Small intestine (tissue), 7 donors: ENCODE results near the gene MAJIN. TPM values are rescaled to one million over a fixed set of nuclear protein-coding genes. Genes with fewer than 3 reads are reported as not detected.
A peak's percentile ranks its signal among the peaks of the same experiment; 100 is the strongest.

Source experiments
- DNase-seq, 2 donors: peaks; one replicate each; pipeline versions ENCODE4 v3.0.0 to v3.0.0-alpha.2; 2013
- FAIRE-seq: peaks from 2 replicates; lab custom pipeline; 2012; peaks lifted over from hg19 to GRCh38; lab: Jason Lieb, UNC
- H3K27ac ChIP-seq, 3 donors: one replicate each; pipeline ENCODE4 v1.5.1; 2013; ENCODE audit warnings: low read length in 2 of 3, mild to moderate bottlenecking in 2 of 3, control low read depth in 1 of 3, inconsistent platforms in 1 of 3, low read depth in 1 of 3, moderate library complexity in 1 of 3
- H3K27me3 ChIP-seq, 3 donors: one replicate each; pipeline ENCODE4 v1.6.1; 2013; ENCODE audit warnings: low read length in 3 of 3, inconsistent platforms in 1 of 3; ENCODE audit not compliant: control insufficient read depth in 3 of 3, insufficient read depth in 3 of 3
- H3K36me3 ChIP-seq, 3 donors: one replicate each; pipeline ENCODE4 v1.6.1; 2013; ENCODE audit warnings: low read length in 3 of 3, inconsistent platforms in 1 of 3, low read depth in 1 of 3, mild to moderate bottlenecking in 1 of 3, moderate library complexity in 1 of 3; ENCODE audit not compliant: control insufficient read depth in 3 of 3, insufficient read depth in 2 of 3
- H3K4me1 ChIP-seq, 3 donors: one replicate each; pipeline ENCODE4 v1.6.1; 2013; ENCODE audit warnings: low read length in 2 of 3, inconsistent platforms in 1 of 3, low read depth in 1 of 3, mild to moderate bottlenecking in 1 of 3, moderate library complexity in 1 of 3; ENCODE audit not compliant: control insufficient read depth in 3 of 3, insufficient read depth in 2 of 3
- H3K4me3 ChIP-seq, 3 donors: one replicate each; pipeline ENCODE4 v1.5.1; 2013; ENCODE audit warnings: low read length in 3 of 3, control low read depth in 1 of 3, inconsistent platforms in 1 of 3, low read depth in 1 of 3, mild to moderate bottlenecking in 1 of 3, moderate library complexity in 1 of 3
- H3K9me3 ChIP-seq, 2 donors: one replicate each; pipeline ENCODE4 v1.6.1; 2013; ENCODE audit warnings: low read depth in 1 of 2, low read length in 1 of 2; ENCODE audit not compliant: control insufficient read depth in 2 of 2, insufficient read depth in 1 of 2
- WGBS, 3 donors: extraction: QIAGEN DNeasy Blood & Tissue Kit; methylation state at CpG; one replicate each; pipeline ENCODE4 v1.1.7; 2013; 5-methylcytosine and 5-hydroxymethylcytosine counted together
- polyA plus RNA-seq, 4 donors: library from polyadenylated mRNA; stranded (reverse) in 3 of 4; unstranded in 1 of 4; fragments of 200-250 nt in 3 of 4; fragments of 120-200 nt in 1 of 4; gene quantifications; one replicate each; pipeline versions ENCODE4 v1.2.1 to v1.2.3, GENCODE V29; 2013
- donor health status: healthy with polysubstance abuse.
- donor health status: control.
- donor health status: control.
- donor health status: Bipolar disorder and iron deficiency.
- donor health status: healthy.

MAJIN gene
- polyA plus RNA-seq, 4 donors, result 0.25 TPM; not detected in 3

- Histone ChIP-seq H3K4me3 (peak overlapping the region in 2 of 3 donors; percentile 74 to 89), H3K27ac (peak overlapping the region; percentile 95 to 100 (median 98)), H3K4me1 (peaks cover 0 to 46% (median 4%) of the 10 kb centered on the region in 3 donors), H3K27me3 (no peaks in the 10 kb centered on the region), H3K9me3 (no peaks in the 10 kb centered on the region), H3K36me3 (peaks cover 0 to 41% (median 9%) of the 10 kb centered on the region in 3 donors)
- WGBS, 3 donors, result 23 to 57% (median 29%) methylated on average over 9 of the region's 9 CpGs
- FAIRE-seq, result no peak
- peak; percentile 97 to 98 for DNase-seq
These were observed 83.0 kb downstream of the MAJIN start for GRCh38 chr11:64888729-64889511.

- 10 to 54% (median 28%) methylated on average over 6 to 8 of the region's 8 CpGs for WGBS, 3 donors
- no peak for DNase-seq
- Histone ChIP-seq H3K36me3 (peaks cover 0 to 41% (median 9%) of the 10 kb centered on the region in 3 donors), H3K4me3 (peak overlapping the region in 2 of 3 donors; percentile 0 to 26), H3K27me3 (no peaks in the 10 kb centered on the region), H3K9me3 (no peaks in the 10 kb centered on the region), H3K27ac (peak overlapping the region; percentile 68 to 98 (median 95)), H3K4me1 (peaks cover 0 to 43% (median 4%) of the 10 kb centered on the region in 3 donors)
- FAIRE-seq, result no peak
These were observed 83.5 kb downstream of the MAJIN start for GRCh38 chr11:64888406-64888728.

Other genes with a start within 250 kb of the MAJIN start
- gene NRXN2, start 248.9 kb downstream of the MAJIN start, polyA plus RNA-seq, result 1 to 10 TPM in 3 of 4 donors, under 1 TPM in 1; 0.45 to 8.9 (median 2.7) TPM
- 10 to 100 TPM in 1 of 4 donors, 1 to 10 TPM in 3; 2.9 to 14.6 (median 4.1) TPM for gene RASGRP2, start 228.0 kb downstream of the MAJIN start, polyA plus RNA-seq
- 1 to 10 TPM in 3 of 4 donors, under 1 TPM in 1; 0.54 to 1.5 (median 1.1) TPM for gene PYGM, start 212.1 kb downstream of the MAJIN start, polyA plus RNA-seq
- 100 to 1,000 TPM in 1 of 4 donors, 10 to 100 TPM in 3; 69.8 to 328 (median 83.5) TPM for gene SF1, start 193.6 kb downstream of the MAJIN start, polyA plus RNA-seq
- 10 to 100 TPM in 2 of 4 donors, 1 to 10 TPM in 2; 9.2 to 13.6 (median 9.9) TPM for gene MAP4K2, start 168.9 kb downstream of the MAJIN start, polyA plus RNA-seq
- 10 to 100 TPM; 17.6 to 28.3 (median 25.2) TPM for gene MEN1, start 161.6 kb downstream of the MAJIN start, polyA plus RNA-seq
- gene CDC42BPG, start 127.5 kb downstream of the MAJIN start, polyA plus RNA-seq, result 10 to 100 TPM in 3 of 4 donors, 1 to 10 TPM in 1; 8.3 to 36.5 (median 19.5) TPM
- gene EHD1, start 93.5 kb downstream of the MAJIN start, polyA plus RNA-seq, result 10 to 100 TPM; 31.3 to 94.0 (median 34.5) TPM
- 10 to 100 TPM; 18.0 to 35.7 (median 24.7) TPM for gene ATG2A, start 54.9 kb downstream of the MAJIN start, polyA plus RNA-seq
- gene PPP2R5B, start 47.4 kb downstream of the MAJIN start, polyA plus RNA-seq, result 10 to 100 TPM in 3 of 4 donors, 1 to 10 TPM in 1; 8.2 to 15.9 (median 13.6) TPM
- gene GPHA2, start 36.2 kb downstream of the MAJIN start, polyA plus RNA-seq, result under 1 TPM in 2 of 4 donors, not detected in 2; 0.13 to 0.19 TPM
- gene BATF2, start 24.9 kb upstream of the MAJIN start, polyA plus RNA-seq, result 10 to 100 TPM in 2 of 4 donors, 1 to 10 TPM in 2; 8.1 to 22.7 (median 10.9) TPM
- gene ARL2, start 42.1 kb upstream of the MAJIN start, polyA plus RNA-seq, result 100 to 1,000 TPM in 1 of 4 donors, 10 to 100 TPM in 3; 72.0 to 121 (median 85.9) TPM
- gene SNX15, start 55.3 kb upstream of the MAJIN start, polyA plus RNA-seq, result 10 to 100 TPM; 23.2 to 46.6 (median 31.0) TPM
- gene SAC3D1, start 69.1 kb upstream of the MAJIN start, polyA plus RNA-seq, result 10 to 100 TPM in 2 of 4 donors, 1 to 10 TPM in 2; 6.9 to 18.1 (median 9.0) TPM
- gene NAALADL1, start 86.4 kb upstream of the MAJIN start, polyA plus RNA-seq, result 100 to 1,000 TPM in 2 of 4 donors, 10 to 100 TPM in 2; 26.5 to 436 (median 104) TPM
- 10 to 100 TPM in 2 of 4 donors, 1 to 10 TPM in 1, under 1 TPM in 1; 0.54 to 19.3 (median 8.8) TPM for gene CDCA5, start 111.9 kb upstream of the MAJIN start, polyA plus RNA-seq
- 10 to 100 TPM; 40.5 to 65.8 (median 53.7) TPM for gene ZFPL1, start 112.1 kb upstream of the MAJIN start, polyA plus RNA-seq
- 100 to 1,000 TPM; 111 to 159 (median 136) TPM for gene VPS51, start 124.1 kb upstream of the MAJIN start, polyA plus RNA-seq
- 10 to 100 TPM; 21.1 to 64.6 (median 40.3) TPM for gene TM7SF2, start 139.8 kb upstream of the MAJIN start, polyA plus RNA-seq
- 10 to 100 TPM in 3 of 4 donors, 1 to 10 TPM in 1; 7.7 to 13.6 (median 13.0) TPM for gene ZNHIT2, start 145.6 kb upstream of the MAJIN start, polyA plus RNA-seq
- gene FAU, start 150.0 kb upstream of the MAJIN start, polyA plus RNA-seq, result 1,000 to 10,000 TPM in 2 of 4 donors, 100 to 1,000 TPM in 2; 960 to 1,177 (median 1,066) TPM
- gene MRPL49, start 150.2 kb upstream of the MAJIN start, polyA plus RNA-seq, result 10 to 100 TPM; 35.2 to 65.7 (median 50.6) TPM
- gene SYVN1, start 162.4 kb upstream of the MAJIN start, polyA plus RNA-seq, result 10 to 100 TPM; 10.5 to 34.4 (median 19.5) TPM
- under 1 TPM in 1 of 4 donors, not detected in 3; 0.13 TPM for gene SPDYC, start 198.1 kb upstream of the MAJIN start, polyA plus RNA-seq
- gene CAPN1, start 209.8 kb upstream of the MAJIN start, polyA plus RNA-seq, result 100 to 1,000 TPM; 107 to 218 (median 205) TPM